NB4 (cell line): Measurements from ENCODE around the gene GABRB1.

ENCODE experiments used
- DNase-seq: peaks from one replicate; pipeline ENCODE4 v3.0.0; 2010; ENCODE audit warnings: low read depth
- H3K4me3 ChIP-seq: one replicate; pipeline ENCODE4 v1.5.1; 2011; ENCODE audit warnings: mild to moderate bottlenecking, low read depth, low read length, moderate library complexity
- MAX ChIP-seq: IDR thresholded peaks from 2 replicates; pipeline ENCODE4 v1.6.1; 2011; ENCODE audit warnings: low read depth, low read length
- MYC ChIP-seq: IDR thresholded peaks from 2 replicates; pipeline ENCODE4 v1.6.1; 2011; ENCODE audit warnings: low read depth, low read length
- POLR2A ChIP-seq: IDR thresholded peaks from 2 replicates; pipeline ENCODE4 v1.6.1; 2011; ENCODE audit warnings: mild to moderate bottlenecking; ENCODE audit not compliant: insufficient read length; ENCODE audit errors: extremely low read depth
- TF ChIP-seq, protein P1 (sequence below): IDR thresholded peaks from one replicate; pipeline ENCODE4 v1.5.1; 2012; ENCODE audit warnings: low read depth, low read length

Gene GABRB1

DNA sequence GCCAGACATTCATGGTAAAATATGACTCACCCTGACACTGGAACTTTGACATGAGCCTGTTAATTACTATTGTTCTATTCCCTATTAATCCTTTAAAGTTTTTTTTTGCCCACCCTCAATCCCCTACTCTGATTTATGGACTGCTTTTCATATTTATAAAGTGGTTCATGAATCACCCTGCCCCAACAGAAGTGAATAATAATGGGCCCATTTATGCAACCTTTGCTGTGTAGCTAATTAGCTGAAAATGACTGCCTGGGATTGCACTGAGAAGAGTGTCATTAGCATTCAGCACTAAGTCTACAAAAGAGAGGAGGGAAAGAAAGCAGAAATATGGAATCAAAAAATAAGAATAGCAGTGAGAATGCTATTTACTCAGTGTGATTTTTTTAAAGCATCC is 277.8 kb downstream of the GABRB1 start:
- TF ChIP-seq, protein P1, sequence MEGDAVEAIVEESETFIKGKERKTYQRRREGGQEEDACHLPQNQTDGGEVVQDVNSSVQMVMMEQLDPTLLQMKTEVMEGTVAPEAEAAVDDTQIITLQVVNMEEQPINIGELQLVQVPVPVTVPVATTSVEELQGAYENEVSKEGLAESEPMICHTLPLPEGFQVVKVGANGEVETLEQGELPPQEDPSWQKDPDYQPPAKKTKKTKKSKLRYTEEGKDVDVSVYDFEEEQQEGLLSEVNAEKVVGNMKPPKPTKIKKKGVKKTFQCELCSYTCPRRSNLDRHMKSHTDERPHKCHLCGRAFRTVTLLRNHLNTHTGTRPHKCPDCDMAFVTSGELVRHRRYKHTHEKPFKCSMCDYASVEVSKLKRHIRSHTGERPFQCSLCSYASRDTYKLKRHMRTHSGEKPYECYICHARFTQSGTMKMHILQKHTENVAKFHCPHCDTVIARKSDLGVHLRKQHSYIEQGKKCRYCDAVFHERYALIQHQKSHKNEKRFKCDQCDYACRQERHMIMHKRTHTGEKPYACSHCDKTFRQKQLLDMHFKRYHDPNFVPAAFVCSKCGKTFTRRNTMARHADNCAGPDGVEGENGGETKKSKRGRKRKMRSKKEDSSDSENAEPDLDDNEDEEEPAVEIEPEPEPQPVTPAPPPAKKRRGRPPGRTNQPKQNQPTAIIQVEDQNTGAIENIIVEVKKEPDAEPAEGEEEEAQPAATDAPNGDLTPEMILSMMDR, result no peak
- TF ChIP-seq MAX (no peak), MYC (no peak), POLR2A (no peak)
- no peak for DNase-seq
- no peak overlapping the region for H3K4me3 ChIP-seq

DNA sequence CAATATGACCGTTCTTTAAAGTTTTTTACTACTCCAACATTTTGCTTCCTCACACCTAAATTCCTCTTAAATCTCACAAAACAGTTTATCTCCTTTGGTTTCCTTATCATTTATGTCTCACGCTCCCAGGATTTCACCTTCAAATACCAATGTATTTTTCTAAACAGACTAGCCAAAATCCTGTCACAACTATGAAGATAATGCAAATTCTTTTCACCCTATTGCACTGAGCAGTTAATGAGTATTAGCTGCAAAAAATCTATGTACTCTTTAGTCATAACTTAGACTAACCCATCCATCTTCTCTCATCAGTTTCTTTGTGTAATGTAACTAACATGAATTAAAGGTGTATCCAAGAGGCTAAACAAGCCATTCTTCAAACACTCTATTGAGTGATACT is 280.8 kb downstream of the GABRB1 start:
- H3K4me3 ChIP-seq, result no peak overlapping the region
- TF ChIP-seq, protein P1, result no peak
- TF ChIP-seq POLR2A, result no peak
- no peak for TF ChIP-seq MYC
- TF ChIP-seq MAX, result no peak
- no peak for DNase-seq

DNA sequence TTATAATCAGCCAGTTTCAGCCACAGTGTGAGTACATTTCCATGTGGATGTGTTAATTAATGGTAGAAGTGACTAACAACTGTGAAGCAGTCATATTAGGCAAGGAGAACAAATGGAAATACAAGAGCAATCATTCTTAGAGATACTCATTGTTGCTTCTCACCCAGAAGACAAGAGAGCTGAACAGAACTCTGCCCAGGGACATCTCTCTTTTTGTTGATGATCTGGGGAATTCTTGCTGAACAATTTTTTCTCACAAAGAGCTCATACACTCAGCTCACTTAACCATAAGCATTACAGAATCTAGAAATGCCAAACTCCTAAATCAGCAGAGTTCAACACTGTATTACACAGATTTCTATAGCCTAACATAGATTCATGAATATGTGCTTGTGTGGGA is 282.0 kb downstream of the GABRB1 start:
- no peak for DNase-seq
- TF ChIP-seq, protein P1, result no peak
- TF ChIP-seq MAX (no peak), POLR2A (no peak), MYC (no peak)
- no peak overlapping the region for H3K4me3 ChIP-seq

DNA sequence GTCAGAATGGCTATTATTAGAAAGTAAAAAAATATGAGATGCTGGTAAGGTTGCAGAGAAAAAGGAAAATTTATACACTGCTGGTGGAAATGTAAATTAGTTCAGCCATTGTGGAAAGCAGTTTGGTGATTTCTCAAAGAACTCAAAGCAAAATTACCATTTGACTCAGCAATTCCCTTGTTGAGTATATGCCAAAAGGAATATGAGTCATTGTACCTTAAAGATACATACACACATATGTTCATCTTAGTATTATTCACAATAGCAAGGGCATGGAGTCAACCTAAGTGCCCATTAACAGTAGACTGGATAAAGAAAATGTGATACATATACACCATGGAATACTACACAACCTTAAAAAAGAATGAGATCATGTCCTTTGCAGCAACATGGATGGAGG is 284.0 kb downstream of the GABRB1 start:
- DNase-seq, result no peak
- H3K4me3 ChIP-seq, result no peak overlapping the region
- TF ChIP-seq, protein P1, result no peak
- TF ChIP-seq MYC (no peak), POLR2A (no peak), MAX (no peak)

GRCh38 chr4:47326025-47326424 is 294.7 kb downstream of the GABRB1 start:
- H3K4me3 ChIP-seq, result no peak overlapping the region
- TF ChIP-seq MYC, result no peak
- TF ChIP-seq POLR2A, result no peak
- TF ChIP-seq MAX, result no peak
- TF ChIP-seq, protein P1, result no peak
- DNase-seq, result no peak

DNA sequence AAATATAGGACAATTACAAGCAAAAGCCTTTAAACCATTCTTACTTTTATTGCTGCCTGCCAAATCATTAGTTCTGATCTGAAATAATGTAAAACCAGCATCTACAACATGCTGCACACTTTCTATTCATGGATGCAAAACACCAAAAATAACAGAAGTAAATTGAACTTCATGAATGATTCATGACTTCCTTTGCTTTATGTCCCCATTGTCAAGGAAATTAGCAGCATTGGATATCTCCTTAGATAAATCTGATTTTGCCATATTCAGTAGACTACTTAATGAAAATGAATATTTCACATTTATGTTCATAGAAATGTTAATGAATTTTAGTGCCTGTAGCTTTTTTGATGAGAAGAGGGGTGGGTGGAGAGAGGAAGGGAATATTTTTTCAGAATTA is 299.5 kb downstream of the GABRB1 start:
- no peak overlapping the region for H3K4me3 ChIP-seq
- DNase-seq, result no peak
- TF ChIP-seq, protein P1, result no peak
- TF ChIP-seq POLR2A (no peak), MYC (no peak), MAX (no peak)
